HCT116 (cell line): Measurements from ENCODE around the gene RPS13. TPM values are rescaled to one million over a fixed set of nuclear protein-coding genes. Genes with fewer than 3 reads are reported as not detected.

ENCODE experiments used
- ATAC-seq: fragments of 200-7000 bp; cut with Tn5 transposase; 2 replicates; pipeline ENCODE4 v1.9.1; 2020; ENCODE audit warnings: mild to moderate bottlenecking, moderate library complexity
- BruUV-seq: library from RNA; stranded (reverse); fragments of 400-500 nt; replicated peaks from 2 replicates; lab custom pipeline; 2021; lab: Mats Ljungman, UMichigan
- CTCF ChIA-PET: fragments of 300-600 bp; sonication (Branson Sonifier 250); formaldehyde crosslinking; loops from one replicate; lab custom pipeline; 2021; ENCODE audit warnings: antibody characterized with exemption; lab: Charles Lee
- POLR2A ChIA-PET: fragments of 300-600, 350-600 bp; sonication (Branson Sonifier 250); formaldehyde crosslinking; loops from one replicate; lab custom pipeline; 2021; ENCODE audit warnings: antibody characterized with exemption; lab: Charles Lee
- RAD21 ChIA-PET, 2 experiments: fragments of 300-600 bp; sonication (Branson Sonifier 250); formaldehyde crosslinking; loops; one replicate each; lab custom pipeline; 2023; ENCODE audit warnings: low total read pairs in 2 of 2; ENCODE audit not compliant: uncharacterized antibody in 2 of 2, unreplicated experiment in 2 of 2, low non-redundant PET in 1 of 2; lab: Charles Lee
- DNase-seq: peaks from one replicate; pipeline ENCODE4 v3.0.0-alpha.2; 2010; ENCODE audit warnings: low read depth, low spot score
- H2AFZ ChIP-seq: fragments of 200-600 bp; shearing (Covaris generic), sonication (generic); 2 replicates; pipeline ENCODE4 v1.6.1; 2017; ENCODE audit warnings: low read depth, mixed run types, mixed read lengths, antibody characterized with exemption, low read length; ENCODE audit not compliant: poor library complexity, severe bottlenecking
- H3K27ac ChIP-seq: 2 replicates; pipeline ENCODE4 v1.5.1; 2012; ENCODE audit warnings: low read depth, low read length
- H3K27me3 ChIP-seq: fragments of 200-600 bp; sonication (generic); 2 replicates; pipeline ENCODE4 v1.6.1; 2016; ENCODE audit warnings: mixed run types, low read length, mixed read lengths; ENCODE audit not compliant: insufficient read depth
- H3K36me3 ChIP-seq, 2 experiments: fragments of 200-500 bp in 1 of 2; fragments of 200-600 bp in 1 of 2; sonication (Bioruptor generic) in 1 of 2; sonication (generic) in 1 of 2; 2 replicates each; pipeline versions ENCODE4 v1.5.1 to v1.6.1; 2014 to 2016; ENCODE audit warnings: low read length in 2 of 2, inconsistent platforms in 1 of 2, mixed read lengths in 1 of 2, mixed run types in 1 of 2; ENCODE audit not compliant: insufficient read depth in 2 of 2, control insufficient read depth in 1 of 2
- H3K4me1 ChIP-seq, 2 experiments: fragments of 200-600 bp in 1 of 2; sonication (generic) in 1 of 2; 2 replicates each; pipeline versions ENCODE4 v1.5.1 to v1.6.1; 2012 to 2017; ENCODE audit warnings: low read length in 2 of 2, inconsistent platforms in 1 of 2, mild to moderate bottlenecking in 1 of 2, mixed read lengths in 1 of 2, mixed run types in 1 of 2, moderate library complexity in 1 of 2; ENCODE audit not compliant: insufficient read depth in 2 of 2, control insufficient read depth in 1 of 2
- H3K4me2 ChIP-seq: fragments of 200-600 bp; sonication (generic); 2 replicates; pipeline ENCODE4 v1.6.1; 2017; ENCODE audit warnings: mixed run types, low read length, mixed read lengths
- H3K4me3 ChIP-seq, 2 experiments: fragments of 200-600 bp in 1 of 2; sonication (generic) in 1 of 2; replicated peaks in 1 of 2; 2 replicates each; pipeline ENCODE4 v1.5.1; 2011 to 2016; ENCODE audit warnings: low read length in 2 of 2, control low read depth in 1 of 2, low read depth in 1 of 2, mild to moderate bottlenecking in 1 of 2, mixed read lengths in 1 of 2, mixed run types in 1 of 2
- H3K79me2 ChIP-seq: fragments of 200-600 bp; sonication (generic); 2 replicates; pipeline ENCODE4 v1.6.1; 2017; ENCODE audit warnings: mild to moderate bottlenecking, mixed run types, low read length, moderate library complexity, mixed read lengths; ENCODE audit not compliant: insufficient read depth
- H3K9ac ChIP-seq: fragments of 200-600 bp; sonication (generic); 2 replicates; pipeline ENCODE4 v1.6.1; 2016; ENCODE audit warnings: low read length, mixed read lengths
- H3K9me2 ChIP-seq: fragments of 200-600 bp; sonication (generic), shearing (Covaris generic); 2 replicates; pipeline ENCODE4 v1.6.1; 2017; ENCODE audit warnings: mixed run types, mild to moderate bottlenecking, moderate library complexity; ENCODE audit not compliant: insufficient read depth
- H3K9me3 ChIP-seq, 2 experiments: fragments of 200-500 bp in 1 of 2; fragments of 200-600 bp in 1 of 2; sonication (Bioruptor generic) in 1 of 2; sonication (generic) in 1 of 2; 2 replicates each; pipeline ENCODE4 v1.6.1; 2014 to 2017; ENCODE audit warnings: low read length in 2 of 2, mixed read lengths in 2 of 2, inconsistent platforms in 1 of 2, low read depth in 1 of 2, mild to moderate bottlenecking in 1 of 2, mixed run types in 1 of 2, moderate library complexity in 1 of 2; ENCODE audit not compliant: control insufficient read depth in 1 of 2, insufficient read depth in 1 of 2
- H4K20me1 ChIP-seq: fragments of 200-600 bp; sonication (generic), shearing (Covaris generic); 2 replicates; pipeline ENCODE4 v1.6.1; 2017; ENCODE audit warnings: mixed run types, mild to moderate bottlenecking, moderate library complexity; ENCODE audit not compliant: insufficient read depth
- CBX3 ChIP-seq: IDR thresholded peaks from 2 replicates; pipeline ENCODE4 v1.6.1; 2012; ENCODE audit warnings: low read depth
- CEBPB ChIP-seq: IDR thresholded peaks from 2 replicates; pipeline ENCODE4 v1.6.1; 2012; ENCODE audit warnings: low read depth
- EGR1 ChIP-seq: IDR thresholded peaks from 2 replicates; pipeline ENCODE4 v1.6.1; 2012; ENCODE audit warnings: low read depth
- ELF1 ChIP-seq: IDR thresholded peaks from 2 replicates; pipeline ENCODE4 v1.6.1; 2012; ENCODE audit warnings: low read depth, borderline replicate concordance
- EZH2 ChIP-seq: fragments of 200-600 bp; sonication (generic); IDR thresholded peaks from 2 replicates; pipeline ENCODE4 v1.6.1; 2017; ENCODE audit warnings: antibody characterized with exemption, mixed run types
- EZH2phosphoT487 ChIP-seq: fragments of 200-600 bp; IDR thresholded peaks from 2 replicates; pipeline ENCODE4 v1.6.1; 2018; ENCODE audit warnings: antibody characterized with exemption, borderline replicate concordance
- POLR2A ChIP-seq: IDR thresholded peaks from 2 replicates; pipeline ENCODE4 v1.7.0; 2011; ENCODE audit warnings: borderline replicate concordance; ENCODE audit not compliant: insufficient read depth, insufficient read length; ENCODE audit errors: extremely low read depth
- POLR2AphosphoS5 ChIP-seq: IDR thresholded peaks from 2 replicates; pipeline ENCODE4 v1.6.1; 2011; ENCODE audit warnings: mild to moderate bottlenecking, low read depth, low read length, moderate library complexity
- RAD21 ChIP-seq: IDR thresholded peaks from 2 replicates; pipeline ENCODE4 v1.6.1; 2012; ENCODE audit warnings: low read depth, mild to moderate bottlenecking
- SRF ChIP-seq: IDR thresholded peaks from 2 replicates; pipeline ENCODE4 v1.6.1; 2012; ENCODE audit warnings: low read depth
- TCF7L2 ChIP-seq: IDR thresholded peaks from 2 replicates; pipeline ENCODE4 v1.7.0; 2011; ENCODE audit warnings: borderline replicate concordance, inconsistent platforms; ENCODE audit not compliant: insufficient read depth, insufficient read length; ENCODE audit errors: extremely low read depth
- YY1 ChIP-seq: IDR thresholded peaks from 2 replicates; pipeline ENCODE4 v1.6.1; 2011; ENCODE audit warnings: low read length, low read depth, moderate library complexity, mild to moderate bottlenecking; ENCODE audit not compliant: insufficient replicate concordance; ENCODE audit errors: extremely low read depth
- ZFX ChIP-seq: fragments of 450-650 bp; IDR thresholded peaks from 2 replicates; pipeline ENCODE4 v1.6.1; 2017
- intact Hi-C: fragments of 100-400 bp; cut with micrococcal nuclease; formaldehyde crosslinking; loops from 2 replicates; pipeline ENCODE4 v1.10.0; 2022
- total RNA-seq: library from RNA; stranded (reverse); gene quantifications from one replicate; pipeline ENCODE4 v1.2.1, GENCODE V29; 2021; ENCODE audit not compliant: unreplicated experiment
- TF ChIP-seq, protein P1 (sequence below): IDR thresholded peaks from 2 replicates; pipeline ENCODE4 v1.6.1; 2012
- TF ChIP-seq, protein P2 (sequence below): IDR thresholded peaks from 2 replicates; pipeline ENCODE4 v1.6.1; 2012
- TF ChIP-seq, protein P3 (sequence below): IDR thresholded peaks from 2 replicates; pipeline ENCODE4 v1.6.1; 2012; ENCODE audit warnings: low read depth
- TF ChIP-seq, protein P4 (sequence below): IDR thresholded peaks from 2 replicates; pipeline ENCODE4 v1.6.1; 2011; ENCODE audit warnings: mild to moderate bottlenecking, low read length, moderate library complexity; ENCODE audit not compliant: insufficient replicate concordance; ENCODE audit errors: extremely low read depth

The RPS13 gene
- total RNA-seq, 1 experiment from 2014 or later = 1,312 TPM

DNA sequence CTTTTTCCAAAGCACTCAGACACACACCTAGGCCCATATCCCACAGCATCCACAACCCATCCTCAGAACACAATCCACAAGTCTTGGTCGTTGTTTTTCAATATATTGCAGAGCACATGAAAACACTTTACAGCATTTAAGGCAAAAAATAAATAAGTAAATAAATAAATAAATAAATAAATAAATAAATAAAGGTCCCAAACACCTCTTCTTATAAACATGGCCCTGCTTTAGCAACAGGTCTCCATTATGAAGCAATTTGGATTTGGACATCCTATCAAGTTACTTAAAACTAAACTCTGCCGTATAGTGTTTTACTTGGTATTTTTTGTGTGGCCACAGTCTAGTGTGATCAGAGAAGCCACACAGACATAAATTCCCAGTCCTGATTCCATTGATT lies 52.5 kb downstream of the RPS13 start:
- Histone ChIP-seq H3K27ac (no peak overlapping the region), H3K4me3 (no peak overlapping the region), H3K4me1 (no peaks in the 10 kb centered on the region), H4K20me1 (no peaks in the 10 kb centered on the region), H2AFZ (no peak overlapping the region), H3K9me3 (no peaks in the 10 kb centered on the region), H3K9ac (no peak overlapping the region), H3K27me3 (no peaks in the 10 kb centered on the region), H3K79me2 (no peaks in the 10 kb centered on the region), H3K4me2 (no peak overlapping the region), H3K9me2 (no peaks in the 10 kb centered on the region), H3K36me3 (no peaks in the 10 kb centered on the region)
- POLR2A ChIA-PET = no interaction called here
- ATAC-seq (no peak), DNase-seq (no peak)
- BruUV-seq = no TSS peak
- CTCF ChIA-PET = no interaction called here
- RAD21 ChIA-PET = no interaction called here
- intact Hi-C loops = no loop called here
- TF ChIP-seq POLR2A (no peak), YY1 (no peak), CEBPB (no peak), CBX3 (no peak), ELF1 (no peak), EZH2 (no peak), SRF (no peak), POLR2AphosphoS5 (no peak), EZH2phosphoT487 (no peak), TCF7L2 (no peak), ZFX (no peak), RAD21 (no peak), EGR1 (no peak)
- TF ChIP-seq, protein P1, sequence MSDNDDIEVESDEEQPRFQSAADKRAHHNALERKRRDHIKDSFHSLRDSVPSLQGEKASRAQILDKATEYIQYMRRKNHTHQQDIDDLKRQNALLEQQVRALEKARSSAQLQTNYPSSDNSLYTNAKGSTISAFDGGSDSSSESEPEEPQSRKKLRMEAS = no peak
- TF ChIP-seq, protein P2, sequence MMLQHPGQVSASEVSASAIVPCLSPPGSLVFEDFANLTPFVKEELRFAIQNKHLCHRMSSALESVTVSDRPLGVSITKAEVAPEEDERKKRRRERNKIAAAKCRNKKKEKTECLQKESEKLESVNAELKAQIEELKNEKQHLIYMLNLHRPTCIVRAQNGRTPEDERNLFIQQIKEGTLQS = no peak
- TF ChIP-seq, protein P3, sequence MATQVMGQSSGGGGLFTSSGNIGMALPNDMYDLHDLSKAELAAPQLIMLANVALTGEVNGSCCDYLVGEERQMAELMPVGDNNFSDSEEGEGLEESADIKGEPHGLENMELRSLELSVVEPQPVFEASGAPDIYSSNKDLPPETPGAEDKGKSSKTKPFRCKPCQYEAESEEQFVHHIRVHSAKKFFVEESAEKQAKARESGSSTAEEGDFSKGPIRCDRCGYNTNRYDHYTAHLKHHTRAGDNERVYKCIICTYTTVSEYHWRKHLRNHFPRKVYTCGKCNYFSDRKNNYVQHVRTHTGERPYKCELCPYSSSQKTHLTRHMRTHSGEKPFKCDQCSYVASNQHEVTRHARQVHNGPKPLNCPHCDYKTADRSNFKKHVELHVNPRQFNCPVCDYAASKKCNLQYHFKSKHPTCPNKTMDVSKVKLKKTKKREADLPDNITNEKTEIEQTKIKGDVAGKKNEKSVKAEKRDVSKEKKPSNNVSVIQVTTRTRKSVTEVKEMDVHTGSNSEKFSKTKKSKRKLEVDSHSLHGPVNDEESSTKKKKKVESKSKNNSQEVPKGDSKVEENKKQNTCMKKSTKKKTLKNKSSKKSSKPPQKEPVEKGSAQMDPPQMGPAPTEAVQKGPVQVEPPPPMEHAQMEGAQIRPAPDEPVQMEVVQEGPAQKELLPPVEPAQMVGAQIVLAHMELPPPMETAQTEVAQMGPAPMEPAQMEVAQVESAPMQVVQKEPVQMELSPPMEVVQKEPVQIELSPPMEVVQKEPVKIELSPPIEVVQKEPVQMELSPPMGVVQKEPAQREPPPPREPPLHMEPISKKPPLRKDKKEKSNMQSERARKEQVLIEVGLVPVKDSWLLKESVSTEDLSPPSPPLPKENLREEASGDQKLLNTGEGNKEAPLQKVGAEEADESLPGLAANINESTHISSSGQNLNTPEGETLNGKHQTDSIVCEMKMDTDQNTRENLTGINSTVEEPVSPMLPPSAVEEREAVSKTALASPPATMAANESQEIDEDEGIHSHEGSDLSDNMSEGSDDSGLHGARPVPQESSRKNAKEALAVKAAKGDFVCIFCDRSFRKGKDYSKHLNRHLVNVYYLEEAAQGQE = no peak
- TF ChIP-seq, protein P4, sequence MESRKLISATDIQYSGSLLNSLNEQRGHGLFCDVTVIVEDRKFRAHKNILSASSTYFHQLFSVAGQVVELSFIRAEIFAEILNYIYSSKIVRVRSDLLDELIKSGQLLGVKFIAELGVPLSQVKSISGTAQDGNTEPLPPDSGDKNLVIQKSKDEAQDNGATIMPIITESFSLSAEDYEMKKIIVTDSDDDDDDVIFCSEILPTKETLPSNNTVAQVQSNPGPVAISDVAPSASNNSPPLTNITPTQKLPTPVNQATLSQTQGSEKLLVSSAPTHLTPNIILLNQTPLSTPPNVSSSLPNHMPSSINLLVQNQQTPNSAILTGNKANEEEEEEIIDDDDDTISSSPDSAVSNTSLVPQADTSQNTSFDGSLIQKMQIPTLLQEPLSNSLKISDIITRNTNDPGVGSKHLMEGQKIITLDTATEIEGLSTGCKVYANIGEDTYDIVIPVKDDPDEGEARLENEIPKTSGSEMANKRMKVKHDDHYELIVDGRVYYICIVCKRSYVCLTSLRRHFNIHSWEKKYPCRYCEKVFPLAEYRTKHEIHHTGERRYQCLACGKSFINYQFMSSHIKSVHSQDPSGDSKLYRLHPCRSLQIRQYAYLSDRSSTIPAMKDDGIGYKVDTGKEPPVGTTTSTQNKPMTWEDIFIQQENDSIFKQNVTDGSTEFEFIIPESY = no peak
